Islet precursor cell (in vitro differentiated cells): ENCODE data around the gene ZFP3.
"Not testable (repeated sequence)": the region's sequence is repeated elsewhere in the genome, so short reads cannot be mapped to it uniquely, and the experiment has no call there.

Source experiments
- DNase-seq: peaks from one replicate; pipeline ENCODE4 v3.0.0-alpha.2; 2018

The ZFP3 gene

DNA sequence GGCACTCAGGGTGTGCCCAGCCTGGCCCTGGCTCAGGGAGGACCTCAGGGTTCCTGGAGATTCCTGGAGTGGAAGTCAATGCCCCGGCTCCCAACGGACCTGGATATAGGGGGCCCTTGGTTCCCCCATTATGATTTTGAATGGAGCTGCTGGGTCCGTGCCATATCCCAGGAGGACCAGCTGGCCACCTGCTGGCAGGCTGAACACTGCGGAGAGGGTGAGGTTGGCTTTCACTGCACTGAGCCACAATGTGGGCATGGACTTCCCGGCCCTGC is 61.1 kb downstream of the ZFP3 start:
- DNase-seq: no peak

DNA sequence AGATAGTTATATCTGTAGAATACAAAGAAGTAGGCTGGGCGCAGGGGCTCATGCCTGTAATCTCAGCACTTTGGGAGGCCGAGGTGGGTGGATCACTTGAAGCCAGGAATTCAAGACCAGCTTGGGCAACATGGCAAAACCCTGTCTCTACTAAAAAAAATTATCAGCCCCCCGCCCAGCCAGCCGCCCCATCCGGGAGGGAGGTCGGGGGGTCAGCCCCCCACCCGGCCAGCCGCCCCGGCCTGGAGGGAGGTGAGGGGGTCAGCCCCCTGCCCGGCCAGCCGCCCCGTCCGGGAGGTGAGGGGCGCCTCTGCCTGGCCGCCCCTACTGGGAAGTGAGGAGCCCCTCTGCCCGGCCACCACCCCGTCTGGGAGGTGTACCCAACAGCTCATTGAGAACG is 64.6 kb downstream of the ZFP3 start:
- not testable (repeated sequence) for DNase-seq
